GM18505 (cell line): ENCODE measurements around the gene TNIK.
"Not testable (repeated sequence)": the region's sequence is repeated elsewhere in the genome, so short reads cannot be mapped to it uniquely, and the experiment has no call there.

ENCODE experiments used
- ATAC-seq: cut with Tn5 transposase; IDR thresholded peaks from one replicate; pipeline ENCODE4 v1.9.1; 2021; ENCODE audit not compliant: unreplicated experiment
- POLR2A ChIP-seq: IDR thresholded peaks from 4 replicates; pipeline ENCODE4 v1.6.1; 2011; ENCODE audit warnings: borderline replicate concordance; ENCODE audit not compliant: insufficient read depth, insufficient read length; ENCODE audit errors: extremely low read depth

TNIK gene

DNA sequence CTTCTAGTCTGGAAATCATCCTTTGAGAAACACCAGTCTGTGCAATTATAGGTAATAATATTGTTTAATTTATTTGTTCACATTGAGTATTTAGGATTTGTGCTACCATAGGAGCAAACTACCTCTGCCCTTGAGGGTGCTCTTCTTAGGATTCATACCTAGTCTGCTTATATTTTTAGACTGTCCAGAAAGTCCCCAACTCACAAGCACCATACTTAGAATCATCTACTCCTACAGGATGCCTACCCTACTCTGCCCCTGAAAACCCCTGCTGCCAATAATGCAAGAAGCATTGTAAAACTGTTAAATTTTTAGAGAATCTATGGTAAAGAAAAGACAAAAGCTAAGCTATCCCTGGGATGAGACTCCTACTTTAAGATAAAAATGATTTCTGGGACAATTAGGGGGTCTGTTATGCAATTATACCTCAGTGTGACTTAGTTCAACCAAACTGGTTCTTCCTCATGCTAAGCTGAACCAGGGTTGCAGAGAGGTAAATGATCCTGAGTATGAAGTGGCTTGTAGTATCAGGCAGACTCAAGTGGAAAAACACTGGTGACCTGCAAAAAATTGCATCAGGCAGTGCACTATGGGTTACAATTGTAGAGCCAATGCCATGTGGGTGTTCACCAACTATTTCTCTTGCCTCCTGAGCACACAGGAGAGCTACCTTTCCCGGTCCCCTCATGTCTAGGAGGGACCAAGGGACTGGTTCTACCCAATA is 133.3 kb downstream of the TNIK start:
- no peak for ATAC-seq
- TF ChIP-seq POLR2A, result no peak

DNA sequence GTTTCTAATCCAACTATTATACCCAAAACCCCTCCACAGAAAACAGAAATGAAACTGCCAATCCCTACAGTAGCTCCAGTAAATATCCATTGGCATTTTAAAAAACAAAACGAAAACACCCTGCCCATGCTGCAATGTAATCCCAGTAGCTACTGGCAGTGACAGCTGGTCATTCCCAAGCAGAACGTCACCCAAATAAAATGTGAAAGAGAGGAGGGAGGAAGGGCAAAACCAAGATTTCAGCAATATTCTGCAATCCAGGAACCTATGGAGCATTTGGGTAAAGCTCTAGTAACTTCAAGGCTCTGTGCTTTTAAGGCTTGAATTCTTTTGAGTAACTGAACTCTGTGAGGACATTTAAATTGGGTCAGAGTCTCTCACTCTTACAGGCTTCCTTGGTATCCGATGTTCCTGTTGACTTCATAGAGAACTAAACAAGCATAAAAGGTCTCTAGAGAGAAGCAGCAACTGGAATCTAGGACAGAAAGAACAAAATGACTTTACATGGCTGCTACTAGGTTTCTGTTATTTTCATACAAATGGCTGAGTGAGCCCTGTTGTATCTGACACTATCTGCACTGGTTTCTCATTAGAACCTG is 136.2 kb downstream of the TNIK start:
- ATAC-seq, result no peak
- no peak for TF ChIP-seq POLR2A

GRCh38 chr3:171321559-171322360 is 138.4 kb downstream of the TNIK start:
- TF ChIP-seq POLR2A, result no peak
- no peak for ATAC-seq

DNA sequence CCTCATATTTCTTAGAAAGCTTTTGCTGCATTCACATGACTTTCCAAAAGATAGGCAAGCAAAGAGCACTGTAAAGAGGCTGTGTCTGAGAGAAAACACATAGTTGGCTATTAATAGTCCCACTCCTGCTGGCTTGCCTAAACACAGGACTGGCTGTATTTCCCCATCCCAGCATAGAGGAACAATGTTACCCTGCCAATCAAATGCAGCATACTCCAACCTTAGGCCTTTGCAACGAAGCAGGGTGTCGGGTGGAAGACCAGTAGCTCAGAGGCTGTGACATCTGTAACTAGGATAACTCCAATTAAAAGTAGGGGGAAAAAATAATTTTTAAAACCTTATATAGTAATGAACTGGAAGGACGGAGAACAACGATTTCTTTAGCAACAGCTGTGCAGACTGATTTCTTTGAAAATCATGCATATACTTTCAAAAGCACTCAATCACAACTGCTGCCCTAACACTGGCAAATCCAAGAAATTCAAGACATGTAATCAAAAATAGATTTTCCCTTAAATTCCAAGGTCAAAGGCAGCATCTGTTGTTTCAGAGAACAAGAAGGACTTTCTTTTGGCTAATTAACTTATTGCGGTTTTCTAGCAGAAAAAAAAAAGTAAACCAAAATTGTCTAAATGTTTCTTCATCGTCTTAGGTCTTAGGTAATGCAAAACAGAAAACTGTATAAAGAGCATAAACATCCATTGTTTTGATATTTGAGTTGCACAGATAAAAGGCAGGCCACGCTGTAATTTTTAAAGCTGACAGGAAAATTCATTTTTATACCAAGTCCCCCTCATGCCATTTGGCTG is 139.3 kb downstream of the TNIK start:
- TF ChIP-seq POLR2A, result no peak
- ATAC-seq, result no peak

DNA sequence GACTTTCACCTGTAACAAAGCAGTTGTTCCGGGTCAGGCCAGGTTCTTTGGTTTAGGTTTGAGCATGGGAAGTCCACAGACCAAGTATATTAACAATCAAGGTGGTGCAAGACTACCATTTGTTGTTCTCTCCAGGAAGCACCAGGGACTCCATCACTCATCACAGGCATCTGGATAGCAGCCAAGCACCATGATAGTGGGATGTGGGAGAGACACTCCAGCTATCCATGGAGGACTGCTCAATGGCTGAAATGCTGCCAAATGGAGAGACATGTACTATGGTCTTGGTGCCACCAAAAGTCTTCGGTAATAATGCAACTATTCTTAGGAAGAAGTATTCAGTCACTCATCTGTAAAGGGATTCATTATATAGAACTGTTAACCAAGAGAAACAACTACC is 143.0 kb downstream of the TNIK start:
- ATAC-seq, result no peak
- TF ChIP-seq POLR2A, result no peak

- ATAC-seq, result no peak
- TF ChIP-seq POLR2A, result no peak
Observed at GRCh38 chr3:171315919-171316318, 144.3 kb downstream of the TNIK start.

GRCh38 chr3:171315101-171315500 is 145.1 kb downstream of the TNIK start:
- TF ChIP-seq POLR2A, result no peak
- ATAC-seq, result no peak

GRCh38 chr3:171314341-171314740 is 145.9 kb downstream of the TNIK start:
- ATAC-seq, result no peak
- TF ChIP-seq POLR2A, result no peak

GRCh38 chr3:171313702-171314101 is 146.5 kb downstream of the TNIK start:
- no peak for ATAC-seq
- no peak for TF ChIP-seq POLR2A

- TF ChIP-seq POLR2A, result no peak
- no peak for ATAC-seq
Observed at GRCh38 chr3:171312741-171313140, 147.5 kb downstream of the TNIK start.

DNA sequence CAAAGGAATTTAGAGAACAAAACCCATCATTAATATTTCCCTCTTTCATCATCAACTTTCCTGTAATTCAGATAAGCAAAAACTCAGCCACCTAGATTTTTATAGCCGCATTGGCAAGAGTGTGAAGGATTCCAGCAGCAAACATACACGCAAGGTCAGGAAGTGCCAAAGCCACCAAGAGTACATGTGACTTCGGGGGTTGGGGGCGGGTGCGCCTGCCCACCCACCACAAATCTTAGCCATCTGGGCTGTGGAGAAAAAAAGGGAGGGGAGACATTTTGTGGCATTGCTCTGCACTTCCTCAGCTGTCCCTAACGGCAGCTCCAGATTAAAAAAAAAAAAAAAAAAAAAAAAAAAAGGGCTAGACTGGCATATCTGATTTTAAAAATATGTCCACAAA is 148.4 kb downstream of the TNIK start:
- TF ChIP-seq POLR2A, result no peak
- no peak for ATAC-seq

GRCh38 chr3:171309906-171310359 is 150.3 kb downstream of the TNIK start:
- ATAC-seq, result no peak
- TF ChIP-seq POLR2A, result no peak

DNA sequence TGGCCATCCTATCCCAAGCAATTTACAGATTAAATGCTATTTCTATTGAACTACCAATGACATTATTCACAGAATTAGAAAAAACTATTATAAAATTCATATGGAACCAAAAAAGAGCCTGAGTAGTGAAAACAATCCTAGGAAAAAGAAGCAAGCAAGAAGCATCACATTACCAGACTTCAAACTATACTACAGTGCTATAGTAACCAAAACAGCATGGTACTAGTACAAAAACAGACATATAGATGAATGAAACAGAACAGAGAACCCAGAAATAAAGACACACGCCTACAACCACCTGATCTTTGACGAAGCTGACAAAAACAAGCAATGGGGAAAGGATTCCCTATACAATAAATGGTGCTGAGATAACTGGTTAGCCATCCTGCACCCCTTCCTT is 152.2 kb downstream of the TNIK start:
- no peak for TF ChIP-seq POLR2A
- ATAC-seq, result no peak

DNA sequence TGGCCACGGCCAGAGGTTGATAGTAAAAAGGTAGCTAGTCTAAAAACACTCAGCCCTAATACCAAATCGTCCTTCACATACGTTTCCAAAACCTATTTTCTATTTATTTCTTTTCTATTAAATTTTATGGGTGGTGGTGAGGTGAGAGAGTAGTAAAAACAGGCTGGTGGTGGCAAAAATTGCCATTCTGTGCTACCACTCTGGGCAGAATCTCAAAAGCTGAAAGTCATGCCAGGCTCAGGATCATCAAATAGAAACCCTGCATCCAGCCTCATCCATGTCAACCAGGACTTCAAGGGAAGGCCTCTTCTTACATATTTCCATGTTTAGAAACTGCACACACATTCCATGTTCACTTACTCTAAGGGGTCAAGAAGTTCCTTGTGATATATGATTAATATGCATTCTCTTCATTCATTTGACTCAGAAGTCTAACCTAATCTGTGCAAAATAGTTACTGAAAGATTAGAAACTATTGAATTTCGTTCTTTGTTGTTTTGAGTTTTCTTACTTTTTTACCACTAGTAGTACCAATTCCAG is 153.1 kb downstream of the TNIK start:
- ATAC-seq, result no peak
- TF ChIP-seq POLR2A, result no peak

GRCh38 chr3:171306631-171307030 is 153.6 kb downstream of the TNIK start:
- ATAC-seq, result no peak
- TF ChIP-seq POLR2A, result no peak

DNA sequence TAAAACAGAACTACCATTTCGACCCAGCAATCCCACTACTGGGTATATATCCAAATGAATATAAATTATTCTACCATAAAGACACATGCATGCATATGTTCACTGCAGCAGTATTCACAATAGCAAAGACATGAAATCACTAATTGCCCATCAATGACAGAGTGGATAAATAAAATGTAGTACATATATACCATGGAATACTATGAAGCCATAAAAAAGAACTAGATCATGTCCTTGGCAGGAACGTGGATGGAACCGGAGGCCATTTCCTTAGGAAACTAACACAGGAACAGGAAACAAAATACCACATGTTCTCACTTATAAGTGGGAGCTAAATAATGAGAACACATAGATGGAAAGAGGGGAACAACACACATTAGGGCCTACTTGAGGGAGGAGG is 154.4 kb downstream of the TNIK start:
- not testable (repeated sequence) for ATAC-seq

DNA sequence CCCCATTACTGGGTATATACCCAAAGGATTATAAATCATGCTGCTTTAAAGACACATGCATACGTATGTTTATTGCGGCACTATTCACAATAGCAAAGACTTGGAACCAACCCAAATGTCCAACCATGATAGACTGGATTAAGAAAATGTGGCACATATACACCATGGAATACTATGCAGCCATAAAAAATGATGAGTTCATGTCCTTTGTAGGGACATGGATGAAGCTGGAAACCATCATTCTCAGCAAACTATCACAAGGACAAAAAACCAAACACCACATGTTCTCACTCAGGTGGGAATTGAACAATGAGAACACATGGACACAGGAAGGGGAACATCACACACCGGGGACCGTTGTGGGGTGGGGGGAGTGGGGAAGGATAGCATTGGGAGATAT is 155.7 kb downstream of the TNIK start:
- not testable (repeated sequence) for ATAC-seq

DNA sequence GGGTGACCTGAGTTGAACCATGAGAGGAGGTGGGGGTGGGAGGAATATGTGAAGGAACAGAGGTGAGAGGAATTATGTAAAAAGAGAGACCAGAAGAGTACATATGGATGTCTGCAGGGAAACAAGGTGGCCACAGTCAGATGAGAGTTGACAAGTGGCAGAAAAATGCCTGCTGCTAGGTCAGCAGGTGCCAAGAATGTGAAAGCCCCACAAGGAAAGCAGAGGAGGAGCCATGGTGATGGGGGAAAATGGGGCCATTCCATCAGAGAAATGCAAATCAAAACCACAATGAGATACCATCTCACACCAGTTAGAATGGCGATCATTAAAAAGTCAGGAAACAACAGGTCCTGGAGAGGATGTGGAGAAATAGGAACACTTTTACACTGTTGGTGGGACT is 156.2 kb downstream of the TNIK start:
- not testable (repeated sequence) for ATAC-seq
